GM19468 (cell line): Measurements from ENCODE around the gene CTNNA1.
"Not testable (repeated sequence)": the region's sequence is repeated elsewhere in the genome, so short reads cannot be mapped to it uniquely, and the experiment has no call there.

Experiments used
- ATAC-seq: cut with Tn5 transposase; IDR thresholded peaks from one replicate; pipeline ENCODE4 v1.9.1; 2021; ENCODE audit warnings: mild to moderate bottlenecking, moderate library complexity, moderate number of reproducible peaks; ENCODE audit not compliant: unreplicated experiment; ENCODE audit errors: extremely low read depth

CTNNA1 gene

DNA sequence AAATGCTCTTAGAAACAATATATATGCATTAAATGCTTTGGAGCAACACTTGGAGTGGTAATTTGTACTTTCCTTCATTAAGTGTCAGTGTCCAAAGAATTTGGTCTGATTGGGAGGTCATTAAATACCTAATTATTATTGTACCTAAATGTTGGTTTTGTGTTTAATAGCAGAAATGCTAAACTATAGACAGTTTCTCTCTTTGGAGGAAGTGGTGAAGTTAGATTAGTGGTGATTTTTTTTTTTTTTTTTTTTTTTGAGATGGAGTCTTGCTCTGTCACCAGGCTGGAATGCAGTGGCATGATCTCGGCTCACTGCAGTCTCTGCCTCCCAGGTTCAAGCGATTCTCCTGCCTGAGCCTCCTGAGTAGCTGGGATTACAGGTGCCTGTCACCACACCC lies 168.1 kb downstream of the CTNNA1 start:
- not testable (repeated sequence) for ATAC-seq

DNA sequence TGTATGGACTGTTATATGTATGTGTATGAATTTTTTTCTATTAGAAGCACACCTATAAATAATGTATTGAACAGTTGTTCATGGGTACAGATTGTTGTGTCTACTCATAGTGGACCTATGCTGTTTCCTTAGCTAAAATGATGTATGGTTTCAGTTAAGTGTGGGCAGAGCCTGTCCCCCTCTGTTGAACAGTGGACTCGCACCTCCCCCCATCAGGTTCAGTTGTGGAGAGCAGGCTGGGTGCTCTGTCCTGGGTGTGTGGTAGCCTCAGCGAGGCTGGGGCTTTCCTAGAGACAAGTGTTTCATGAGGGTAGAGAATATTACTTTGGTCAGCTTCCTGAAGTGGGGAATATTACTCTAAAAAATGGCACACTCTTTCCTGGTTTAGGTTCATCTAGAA lies 169.3 kb downstream of the CTNNA1 start:
- no peak for ATAC-seq

DNA sequence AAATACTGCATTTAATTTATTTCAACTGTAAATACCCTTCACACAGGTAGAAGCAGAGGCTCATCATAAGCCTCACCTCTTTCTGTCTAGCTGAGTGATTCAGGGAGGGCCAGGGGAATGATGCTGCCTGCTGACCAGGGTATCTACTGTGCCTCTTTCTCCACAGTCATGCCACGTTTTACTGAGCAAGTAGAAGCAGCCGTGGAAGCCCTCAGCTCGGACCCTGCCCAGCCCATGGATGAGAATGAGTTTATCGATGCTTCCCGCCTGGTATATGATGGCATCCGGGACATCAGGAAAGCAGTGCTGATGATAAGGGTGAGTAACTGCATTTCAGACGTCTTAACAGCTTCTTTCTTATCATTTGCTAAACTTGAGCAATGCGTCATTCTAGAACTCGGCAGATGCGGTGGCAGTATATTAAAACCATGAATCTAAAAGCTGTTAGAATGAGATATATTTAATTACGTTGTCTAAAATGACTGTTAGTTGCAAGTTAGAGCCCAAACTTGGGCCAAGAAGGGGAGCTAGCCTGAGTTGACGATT lies 171.9 kb downstream of the CTNNA1 start:
- no peak for ATAC-seq

DNA sequence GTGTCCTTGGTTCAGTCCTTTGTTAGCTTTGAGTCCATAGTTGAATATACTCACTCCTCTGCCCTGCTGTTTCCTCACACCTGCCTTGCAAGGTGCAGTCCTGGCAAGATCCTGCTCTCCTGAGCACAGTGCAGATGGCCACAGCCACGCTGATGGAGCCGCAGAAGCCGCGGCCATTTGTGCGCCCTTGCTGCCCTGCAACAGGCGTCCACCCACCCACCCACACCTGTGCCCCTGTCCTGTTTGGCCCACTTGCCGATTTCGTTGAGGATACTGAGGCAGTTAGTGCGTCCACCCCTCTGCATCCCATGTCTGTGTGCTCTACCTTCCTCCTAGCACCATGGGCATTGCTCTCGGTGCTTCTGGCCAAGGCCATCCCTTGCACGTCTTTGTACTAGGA lies 173.0 kb downstream of the CTNNA1 start:
- ATAC-seq, result no peak

DNA sequence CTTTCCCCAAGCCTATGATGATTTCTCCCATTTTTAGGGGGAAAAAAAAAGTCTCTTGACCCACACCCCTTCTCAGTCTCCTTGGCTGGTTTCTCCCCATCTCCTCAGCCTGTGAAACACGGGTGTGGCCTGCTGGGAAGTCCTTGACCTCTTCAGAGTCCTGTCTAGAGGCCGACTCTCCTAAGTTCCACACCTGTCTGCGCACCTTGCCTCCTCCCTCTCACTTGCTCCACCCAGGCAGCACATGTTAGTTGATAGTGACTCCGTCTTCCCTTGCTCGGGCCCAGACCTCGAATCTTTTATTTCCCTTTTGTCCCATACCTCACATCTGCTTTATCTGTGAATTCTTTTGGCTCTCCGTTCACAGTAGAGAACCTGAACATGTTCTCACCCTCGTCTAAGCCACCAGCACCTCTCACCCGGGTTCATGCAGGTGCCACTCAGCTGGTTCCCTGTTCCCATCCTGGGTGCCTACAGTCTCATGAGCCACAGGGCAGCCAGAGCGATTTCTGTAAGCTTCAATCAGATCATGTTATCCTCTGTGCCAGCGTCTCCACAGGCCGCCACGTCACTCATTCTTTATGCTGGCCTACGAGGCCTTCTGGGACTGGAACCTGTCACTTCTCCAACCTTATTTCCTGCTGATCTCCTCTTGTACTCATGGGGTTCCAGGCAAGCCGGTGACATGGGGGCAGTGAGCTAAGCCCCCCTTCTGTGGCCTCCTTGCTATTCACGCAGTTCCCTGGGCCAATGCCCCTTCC lies 173.6 kb downstream of the CTNNA1 start:
- no peak for ATAC-seq

DNA sequence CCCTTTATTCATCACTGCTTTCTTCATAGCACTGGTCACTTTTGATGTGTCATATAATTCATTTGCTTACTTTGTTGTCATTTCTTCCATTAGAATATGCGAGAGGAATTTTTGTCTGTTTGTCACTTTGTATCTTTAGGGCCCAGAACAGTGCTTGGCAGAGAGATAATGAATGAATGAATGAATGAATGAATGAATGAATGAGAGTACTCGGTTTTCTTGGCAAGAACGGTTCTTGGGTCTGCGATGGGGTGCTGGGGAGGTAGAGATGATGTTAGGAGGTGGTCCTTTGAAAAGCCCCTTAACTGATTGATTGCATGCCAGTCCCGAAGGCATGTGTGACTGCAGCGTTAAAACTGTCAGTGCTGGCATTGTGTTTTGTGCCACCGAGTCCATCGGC lies 174.3 kb downstream of the CTNNA1 start:
- no peak for ATAC-seq

DNA sequence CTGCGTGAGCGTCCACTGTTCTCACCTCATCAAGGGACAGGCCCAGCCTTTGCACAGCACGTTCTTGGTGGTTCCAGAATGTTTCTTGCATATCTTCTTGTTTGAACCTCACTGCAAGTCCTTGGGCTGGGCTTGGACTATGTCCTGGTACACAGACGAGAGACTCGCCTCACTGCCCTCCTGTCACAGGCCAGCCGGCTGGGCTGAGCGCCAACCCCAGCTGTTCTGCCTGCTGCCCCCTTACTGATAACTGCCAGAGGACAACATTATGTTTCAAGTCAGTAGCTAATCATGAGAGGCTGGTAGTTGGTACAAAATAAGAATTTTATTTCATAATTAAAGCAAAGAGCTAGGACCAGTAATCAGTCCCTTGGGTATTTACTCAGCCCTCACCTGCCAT lies 174.8 kb downstream of the CTNNA1 start:
- ATAC-seq, result no peak

DNA sequence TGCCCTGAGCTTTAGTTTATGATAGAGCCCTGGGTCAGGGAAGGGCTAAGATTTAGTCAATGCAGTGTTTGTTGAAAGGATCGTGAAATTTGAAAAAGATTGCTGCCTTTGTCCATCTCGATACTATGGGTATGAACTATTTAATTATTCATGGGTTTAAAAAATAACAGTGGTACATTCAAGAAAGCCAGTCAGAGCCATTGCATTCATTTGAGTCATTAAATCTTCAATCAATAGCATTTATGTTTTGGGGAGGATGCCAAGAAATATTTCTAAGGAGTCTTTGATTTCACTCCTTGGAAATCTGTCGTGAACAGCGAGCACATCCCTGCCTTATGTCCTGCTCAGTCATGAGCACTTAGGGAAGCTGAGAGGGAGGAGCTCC lies 176.3 kb downstream of the CTNNA1 start:
- ATAC-seq, result no peak

DNA sequence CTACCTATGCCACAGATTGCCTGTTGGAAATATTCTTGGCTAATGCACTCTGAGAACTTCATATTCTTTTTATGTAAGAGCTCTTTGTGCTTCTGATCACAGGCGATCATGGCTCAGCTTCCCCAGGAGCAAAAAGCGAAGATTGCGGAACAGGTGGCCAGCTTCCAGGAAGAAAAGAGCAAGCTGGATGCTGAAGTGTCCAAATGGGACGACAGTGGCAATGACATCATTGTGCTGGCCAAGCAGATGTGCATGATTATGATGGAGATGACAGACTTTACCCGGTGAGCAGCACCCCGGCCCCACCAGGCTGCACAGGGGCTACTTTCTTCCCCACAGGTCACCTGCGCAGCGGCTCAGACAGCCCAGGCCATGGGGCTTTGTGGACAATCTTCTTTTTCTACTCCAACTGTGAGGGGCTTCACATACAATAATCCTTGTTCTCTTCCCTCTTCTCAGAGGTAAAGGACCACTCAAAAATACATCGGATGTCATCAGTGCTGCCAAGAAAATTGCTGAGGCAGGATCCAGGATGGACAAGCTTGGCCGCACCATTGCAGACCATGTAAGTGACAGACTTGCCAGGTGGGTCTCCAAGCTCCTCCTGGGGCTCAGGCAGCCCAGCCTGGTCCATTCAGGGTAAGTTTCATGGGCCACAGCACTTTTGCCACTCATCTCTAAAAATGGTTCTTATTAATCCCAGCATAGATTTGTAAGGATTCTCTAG lies 177.3 kb downstream of the CTNNA1 start:
- ATAC-seq, result no peak

DNA sequence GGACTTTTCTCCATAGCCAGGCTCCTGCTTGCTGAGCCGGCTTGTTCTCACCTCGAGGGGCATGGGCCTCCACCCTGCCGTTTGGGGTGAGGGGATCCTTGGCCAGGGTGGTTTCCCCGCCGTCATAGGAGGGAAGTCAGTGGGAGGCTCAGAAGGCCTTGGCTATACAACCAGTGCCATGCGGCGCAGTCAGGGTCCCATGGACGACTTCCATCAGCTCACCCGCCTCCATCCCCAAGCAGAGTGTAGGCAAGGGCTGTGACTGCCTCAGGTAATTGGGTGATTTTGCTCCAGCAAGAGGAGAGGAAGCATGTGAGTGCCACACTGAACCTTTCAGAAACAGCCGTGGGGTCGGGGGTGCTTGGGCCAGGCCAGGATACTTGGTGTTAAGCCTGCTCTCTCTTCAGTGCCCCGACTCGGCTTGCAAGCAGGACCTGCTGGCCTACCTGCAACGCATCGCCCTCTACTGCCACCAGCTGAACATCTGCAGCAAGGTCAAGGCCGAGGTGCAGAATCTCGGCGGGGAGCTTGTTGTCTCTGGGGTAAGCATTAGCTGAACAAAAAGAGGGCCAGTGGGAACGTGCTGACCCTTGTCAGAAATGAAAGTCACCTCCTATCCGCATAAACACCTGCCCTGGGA lies 179.1 kb downstream of the CTNNA1 start:
- no peak for ATAC-seq

DNA sequence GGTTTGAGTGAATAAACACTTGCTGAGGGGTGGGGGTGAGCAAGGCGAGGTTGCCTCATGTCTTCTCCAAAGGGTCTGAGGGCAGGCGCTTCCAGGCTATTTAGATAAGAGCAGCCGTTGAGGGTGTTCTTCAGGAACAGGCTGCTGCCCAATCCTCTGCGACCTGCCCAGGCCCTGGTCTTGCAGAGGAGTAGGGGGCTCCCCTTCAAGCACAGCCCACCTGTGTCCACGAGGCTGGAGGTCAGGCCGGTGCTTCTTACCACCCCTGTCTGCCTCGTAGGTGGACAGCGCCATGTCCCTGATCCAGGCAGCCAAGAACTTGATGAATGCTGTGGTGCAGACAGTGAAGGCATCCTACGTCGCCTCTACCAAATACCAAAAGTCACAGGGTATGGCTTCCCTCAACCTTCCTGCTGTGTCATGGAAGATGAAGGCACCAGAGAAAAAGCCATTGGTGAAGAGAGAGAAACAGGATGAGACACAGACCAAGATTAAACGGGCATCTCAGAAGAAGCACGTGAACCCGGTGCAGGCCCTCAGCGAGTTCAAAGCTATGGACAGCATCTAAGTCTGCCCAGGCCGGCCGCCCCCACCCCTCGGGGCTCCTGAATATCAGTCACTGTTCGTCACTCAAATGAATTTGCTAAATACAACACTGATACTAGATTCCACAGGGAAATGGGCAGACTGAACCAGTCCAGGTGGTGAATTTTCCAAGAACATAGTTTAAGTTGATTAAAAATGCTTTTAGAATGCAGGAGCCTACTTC lies 180.5 kb downstream of the CTNNA1 start:
- no peak for ATAC-seq

DNA sequence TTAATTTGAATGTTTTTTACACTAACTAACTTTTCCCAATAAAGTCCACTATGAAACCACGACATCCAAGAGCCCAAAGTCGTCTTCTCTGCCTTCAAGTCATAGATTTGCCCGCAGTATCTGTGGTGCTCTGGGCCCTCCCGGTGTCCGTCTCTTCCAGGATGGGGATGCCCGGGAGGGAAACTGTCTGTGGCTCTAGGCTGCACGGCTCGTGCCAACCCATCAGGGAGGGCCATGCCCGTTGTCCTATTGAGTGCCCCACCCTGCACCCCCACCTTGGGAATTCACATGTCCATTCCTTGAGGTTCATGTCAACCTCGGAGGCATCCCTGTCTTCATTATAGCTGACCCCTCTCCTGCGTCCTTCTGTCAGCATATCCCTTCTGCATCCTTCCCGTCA lies 181.7 kb downstream of the CTNNA1 start:
- ATAC-seq, result no peak

DNA sequence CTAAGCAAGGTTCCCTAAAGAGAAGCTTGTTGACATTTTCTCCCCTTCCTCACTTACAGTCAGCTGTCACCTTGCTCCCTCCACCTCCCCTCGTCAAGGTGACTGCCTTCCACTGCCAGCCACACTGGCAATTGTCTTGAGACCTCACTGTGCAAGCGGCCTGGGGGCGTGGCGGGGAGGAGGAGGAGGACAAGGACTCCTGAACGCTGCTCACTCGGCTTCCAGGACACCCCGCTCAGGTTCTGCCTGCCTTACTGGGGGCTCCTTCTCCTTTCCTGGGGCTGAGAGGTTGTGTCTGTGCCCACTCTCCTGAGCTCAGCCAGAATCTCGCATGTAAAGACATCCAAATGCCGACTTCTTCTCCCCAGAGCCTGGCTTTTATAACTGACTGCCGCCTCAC lies 182.2 kb downstream of the CTNNA1 start:
- no peak for ATAC-seq

DNA sequence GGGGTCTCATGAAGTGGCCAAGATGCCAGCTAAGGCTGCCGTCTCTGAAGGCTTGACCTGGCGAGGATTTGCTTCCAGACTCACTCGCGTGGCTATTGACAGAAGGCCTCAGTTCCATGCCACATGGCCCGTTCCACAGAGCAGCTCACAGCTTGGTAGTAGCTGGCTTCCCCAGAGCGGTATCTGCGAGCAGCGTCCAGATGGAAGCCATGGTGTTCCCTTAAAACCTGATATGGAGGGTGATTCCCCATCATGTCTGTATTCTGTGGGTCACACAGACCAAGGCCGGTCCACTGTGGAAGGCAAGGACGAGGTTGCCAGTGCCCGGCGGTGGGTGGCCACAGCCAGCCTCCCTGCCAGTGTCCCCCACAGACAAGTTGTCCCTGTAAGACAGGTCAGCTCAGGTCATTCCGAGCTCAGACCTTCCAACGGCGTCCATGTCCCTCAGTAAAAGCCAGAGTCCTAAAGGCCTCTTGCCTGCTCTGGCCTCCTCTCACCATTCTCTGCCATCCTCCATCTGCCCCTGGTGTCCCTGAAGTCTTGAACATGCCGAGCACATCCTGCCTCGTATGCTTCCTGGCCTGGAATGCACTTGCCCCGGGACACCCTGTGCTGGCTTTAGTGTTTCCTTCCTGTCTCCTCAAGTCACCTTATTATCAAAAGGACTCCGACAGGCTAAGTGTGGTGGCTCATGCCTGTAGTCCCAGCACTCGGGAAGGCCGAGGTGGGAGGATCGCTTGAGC lies 183.2 kb downstream of the CTNNA1 start:
- no peak for ATAC-seq

DNA sequence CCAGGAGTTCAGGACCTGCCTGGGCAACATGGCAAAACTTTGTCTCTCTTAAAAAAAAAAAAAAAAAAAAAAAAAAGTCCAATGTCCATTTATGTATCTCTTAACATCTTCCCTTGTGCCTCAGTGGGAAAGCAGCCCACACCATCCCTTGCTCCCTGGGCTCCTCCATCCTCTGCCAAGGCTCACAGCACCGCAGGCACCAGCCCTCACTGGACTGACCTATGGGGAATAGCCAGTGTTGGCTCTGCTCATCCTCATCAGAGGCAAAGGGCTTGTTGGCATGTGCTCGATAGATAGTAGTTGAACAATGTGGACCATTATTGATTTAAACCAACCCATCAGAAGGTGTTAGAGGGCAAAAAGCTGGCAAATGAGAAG lies 183.7 kb downstream of the CTNNA1 start:
- ATAC-seq, result no peak

DNA sequence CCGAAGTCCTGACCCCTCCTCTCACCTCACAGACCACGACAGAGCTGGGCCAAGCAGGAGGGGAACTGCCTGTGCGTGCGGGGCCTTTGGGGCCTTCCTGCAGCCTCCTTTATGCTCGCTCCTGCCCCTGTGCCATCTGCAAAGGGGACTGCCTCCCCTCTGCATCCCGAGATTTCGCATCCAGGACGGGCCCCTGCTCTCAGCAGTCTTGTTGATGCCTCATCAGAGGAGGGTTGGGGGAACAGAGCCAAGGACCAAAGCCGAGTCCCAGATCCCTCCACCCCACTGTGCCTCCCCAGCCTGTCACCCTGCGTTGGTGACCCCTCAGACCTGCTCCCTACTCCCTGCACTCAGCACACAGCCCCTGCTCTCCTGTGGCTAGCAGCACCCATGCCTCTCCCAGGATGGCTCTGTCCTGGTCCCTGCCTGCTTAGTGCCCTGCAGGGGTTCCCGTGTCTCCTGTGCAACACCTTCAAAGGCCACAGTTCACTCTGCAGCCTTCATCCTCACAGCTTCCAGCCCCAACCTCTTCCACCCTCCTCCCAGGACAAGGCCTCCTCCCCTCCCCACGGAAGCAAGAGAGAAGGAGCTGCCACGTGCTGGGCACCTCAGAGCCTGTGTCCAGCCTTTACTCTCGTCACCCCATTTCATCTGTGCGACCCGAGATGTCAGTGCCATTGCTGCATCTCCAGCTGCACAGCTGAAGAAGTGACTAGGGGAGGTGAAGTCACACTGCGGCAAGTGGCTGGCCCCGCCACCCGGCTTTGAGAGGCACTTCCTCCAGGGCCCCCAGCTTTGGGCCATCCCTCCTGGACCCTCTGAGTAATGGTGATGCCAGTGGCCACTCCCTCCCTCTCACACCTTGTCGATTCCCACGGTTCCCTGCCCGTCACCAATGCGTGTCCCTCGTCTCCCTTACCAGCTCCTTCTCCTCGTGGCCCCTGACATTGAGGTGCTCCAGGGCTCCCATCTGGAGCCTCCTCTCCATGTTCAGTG lies 184.5 kb downstream of the CTNNA1 start:
- no peak for ATAC-seq

DNA sequence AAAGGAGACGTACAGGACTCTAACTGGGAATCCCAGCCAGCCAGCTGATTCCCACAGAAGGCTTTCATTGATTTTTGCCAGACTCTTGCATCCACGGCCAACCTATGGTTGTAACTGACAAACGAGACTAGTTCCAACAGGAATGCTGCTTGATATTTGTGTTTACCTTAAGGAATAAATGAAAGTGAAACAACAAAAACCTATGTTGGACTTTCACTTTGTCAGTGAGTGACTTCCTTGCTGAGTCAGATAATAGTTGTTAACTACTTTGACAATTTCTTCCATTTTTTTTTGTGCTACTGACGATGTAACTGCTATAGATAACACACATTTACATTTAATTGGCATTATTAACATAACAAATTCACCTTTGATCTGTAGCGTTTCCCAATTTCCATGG lies 185.3 kb downstream of the CTNNA1 start:
- ATAC-seq, result no peak

DNA sequence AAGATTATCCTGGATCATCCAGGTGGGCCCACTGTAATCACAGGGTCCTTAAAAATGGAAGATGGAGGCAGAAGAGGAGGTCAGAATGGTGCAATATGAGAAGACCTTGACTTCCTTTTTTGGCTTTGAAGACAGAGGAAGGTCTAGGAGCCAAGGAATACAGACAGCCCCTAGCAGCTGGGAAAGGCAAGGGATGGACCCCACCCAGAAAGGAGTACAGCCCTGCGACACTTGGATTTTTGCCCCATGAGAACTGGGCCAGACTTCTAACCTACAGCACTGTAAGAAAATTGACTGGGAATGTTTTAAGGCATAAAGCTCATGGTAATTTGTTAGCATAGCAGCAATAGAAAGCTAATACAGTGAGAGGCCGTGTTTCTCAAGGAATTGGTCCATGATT lies 188.8 kb downstream of the CTNNA1 start:
- ATAC-seq, result no peak

DNA sequence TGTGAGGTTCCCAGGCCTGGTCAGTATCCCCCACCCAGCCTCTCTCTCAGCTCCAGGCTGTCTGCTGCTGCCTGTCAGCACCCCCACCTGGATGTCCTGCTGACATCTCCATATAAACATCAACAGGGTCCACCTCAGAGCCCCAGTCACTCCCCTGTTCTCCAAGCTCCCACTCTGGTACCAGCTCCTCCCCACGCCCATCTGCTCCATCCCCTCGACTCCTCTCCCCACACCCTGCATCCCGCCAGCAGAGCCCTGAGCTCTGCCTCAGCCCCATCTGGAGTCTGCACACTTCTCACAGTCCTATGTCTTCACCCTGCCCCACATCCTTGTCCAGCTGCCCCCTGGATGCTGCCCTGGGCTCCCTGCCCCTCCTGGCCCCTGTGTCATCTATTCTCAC lies 189.6 kb downstream of the CTNNA1 start:
- ATAC-seq, result no peak
